Measurements from ENCODE around the gene SHOC2.

The SHOC2 gene

DNA sequence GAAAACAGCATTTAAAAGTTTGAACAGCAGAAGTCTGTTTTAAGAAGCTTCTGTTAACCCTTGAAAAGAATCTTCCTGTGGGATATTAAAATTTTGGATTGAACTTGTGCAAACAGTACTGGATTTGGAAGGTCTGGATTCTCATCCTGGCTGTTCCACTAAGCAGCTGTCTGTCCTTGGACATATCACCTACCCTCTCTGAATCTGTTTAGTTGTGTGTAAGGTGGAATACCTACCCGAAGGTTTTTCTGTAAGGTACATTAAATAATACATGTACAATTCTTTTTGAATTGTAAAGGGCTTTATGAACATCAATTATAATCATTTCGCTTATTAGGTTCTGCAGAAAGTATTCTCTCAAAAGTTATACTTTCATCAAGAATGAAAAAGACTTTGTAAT lies 45.5 kb upstream of the SHOC2 start:
- no peak for DNase-seq (ENCODE audit: low read depth)
- in situ Hi-C loops (cut with HindIII; ENCODE audit: low sequenced_read_pairs): loop anchor here (5.0 kb wide), 1 partner anchor 87 kb away; no protein-coding TSS in a partner anchor
- peak overlapping the region; percentile 86 for H3K4me3 ChIP-seq (ENCODE audit: low read depth, low read length)
- TF ChIP-seq, protein P1, sequence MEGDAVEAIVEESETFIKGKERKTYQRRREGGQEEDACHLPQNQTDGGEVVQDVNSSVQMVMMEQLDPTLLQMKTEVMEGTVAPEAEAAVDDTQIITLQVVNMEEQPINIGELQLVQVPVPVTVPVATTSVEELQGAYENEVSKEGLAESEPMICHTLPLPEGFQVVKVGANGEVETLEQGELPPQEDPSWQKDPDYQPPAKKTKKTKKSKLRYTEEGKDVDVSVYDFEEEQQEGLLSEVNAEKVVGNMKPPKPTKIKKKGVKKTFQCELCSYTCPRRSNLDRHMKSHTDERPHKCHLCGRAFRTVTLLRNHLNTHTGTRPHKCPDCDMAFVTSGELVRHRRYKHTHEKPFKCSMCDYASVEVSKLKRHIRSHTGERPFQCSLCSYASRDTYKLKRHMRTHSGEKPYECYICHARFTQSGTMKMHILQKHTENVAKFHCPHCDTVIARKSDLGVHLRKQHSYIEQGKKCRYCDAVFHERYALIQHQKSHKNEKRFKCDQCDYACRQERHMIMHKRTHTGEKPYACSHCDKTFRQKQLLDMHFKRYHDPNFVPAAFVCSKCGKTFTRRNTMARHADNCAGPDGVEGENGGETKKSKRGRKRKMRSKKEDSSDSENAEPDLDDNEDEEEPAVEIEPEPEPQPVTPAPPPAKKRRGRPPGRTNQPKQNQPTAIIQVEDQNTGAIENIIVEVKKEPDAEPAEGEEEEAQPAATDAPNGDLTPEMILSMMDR (IDR thresholded peaks at IDR 0.05; ENCODE audit: low read depth, low read length, missing control alignments): no peak

DNA sequence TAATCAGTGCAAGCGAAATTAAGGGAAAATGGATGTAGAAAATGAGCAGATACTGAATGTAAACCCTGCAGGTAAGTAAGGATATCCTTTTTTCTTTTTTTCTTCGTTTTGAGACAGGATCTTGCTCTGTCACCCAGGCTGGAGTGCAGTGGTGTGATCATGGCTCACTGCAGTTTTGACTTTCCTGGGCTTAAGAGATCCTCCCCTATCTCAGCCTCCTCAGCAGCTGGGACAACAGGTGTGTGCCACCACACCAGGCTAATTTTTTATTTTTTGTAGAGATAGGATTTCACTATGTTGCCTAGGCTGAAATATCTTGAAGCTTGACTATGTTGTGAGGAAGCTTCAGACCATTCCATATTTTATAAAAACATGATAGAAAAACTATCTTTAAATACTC lies 43.4 kb upstream of the SHOC2 start:
- TF ChIP-seq, protein P1 (IDR thresholded peaks at IDR 0.05; ENCODE audit: low read depth, low read length, missing control alignments): no peak
- in situ Hi-C loops (cut with HindIII; ENCODE audit: low sequenced_read_pairs): loop anchor here (25.0 kb wide), 2 partner anchors 139 to 564 kb away; partner anchors contain the start of gene SMNDC1
- DNase-seq (ENCODE audit: low read depth): no peak
- H3K4me3 ChIP-seq (ENCODE audit: low read depth, low read length): no peak overlapping the region

DNA sequence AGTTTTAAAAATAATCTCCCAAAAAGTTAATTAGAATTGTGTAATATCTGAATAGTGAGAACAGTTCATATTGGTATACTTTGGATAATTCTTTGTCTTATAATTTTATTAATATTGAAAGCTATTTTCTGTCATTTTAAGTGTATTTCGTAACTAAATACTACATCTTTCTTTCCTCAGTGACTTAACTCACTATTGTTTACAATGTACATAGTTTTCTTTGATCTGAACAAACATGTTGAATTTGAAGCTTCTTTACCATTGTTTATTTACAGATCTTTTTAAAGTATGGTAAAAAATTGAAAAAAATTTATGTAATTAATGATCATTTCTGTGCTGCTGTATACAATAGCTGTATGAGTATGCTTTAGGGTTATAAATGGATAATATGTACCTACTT lies 42.6 kb upstream of the SHOC2 start:
- H3K4me3 ChIP-seq (ENCODE audit: low read depth, low read length): no peak overlapping the region
- in situ Hi-C loops (cut with HindIII; ENCODE audit: low sequenced_read_pairs): loop anchor here (25.0 kb wide), 2 partner anchors 139 to 564 kb away; partner anchors contain the start of gene SMNDC1
- TF ChIP-seq, protein P1 (IDR thresholded peaks at IDR 0.05; ENCODE audit: low read depth, low read length, missing control alignments): no peak
- DNase-seq (ENCODE audit: low read depth): no peak

DNA sequence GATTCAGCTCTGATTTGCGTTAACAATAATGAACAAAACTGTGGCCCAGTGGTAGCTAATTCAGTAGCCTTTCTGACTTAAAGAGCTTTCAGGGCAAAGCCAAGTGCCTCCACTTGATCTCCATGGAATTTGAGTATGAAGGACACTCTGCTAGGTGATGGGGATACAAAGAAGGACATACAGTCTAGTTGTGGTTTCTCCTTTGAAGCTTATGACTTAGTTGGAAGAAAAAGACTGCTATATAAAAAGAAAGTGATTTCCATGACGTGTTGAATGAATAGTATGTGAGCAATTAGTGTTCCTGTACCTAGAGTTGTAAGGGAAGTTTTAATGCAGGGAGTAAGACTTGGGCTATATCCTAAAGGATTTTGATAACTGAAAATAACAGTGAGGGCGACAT lies 39.4 kb upstream of the SHOC2 start:
- no peak for DNase-seq (ENCODE audit: low read depth)
- TF ChIP-seq, protein P1 (IDR thresholded peaks at IDR 0.05; ENCODE audit: low read depth, low read length, missing control alignments): no peak
- in situ Hi-C loops (cut with HindIII; ENCODE audit: low sequenced_read_pairs): loop anchor here (25.0 kb wide), 2 partner anchors 143 to 568 kb away; partner anchors contain the start of gene SMNDC1
- no peak overlapping the region for H3K4me3 ChIP-seq (ENCODE audit: low read depth, low read length)

DNA sequence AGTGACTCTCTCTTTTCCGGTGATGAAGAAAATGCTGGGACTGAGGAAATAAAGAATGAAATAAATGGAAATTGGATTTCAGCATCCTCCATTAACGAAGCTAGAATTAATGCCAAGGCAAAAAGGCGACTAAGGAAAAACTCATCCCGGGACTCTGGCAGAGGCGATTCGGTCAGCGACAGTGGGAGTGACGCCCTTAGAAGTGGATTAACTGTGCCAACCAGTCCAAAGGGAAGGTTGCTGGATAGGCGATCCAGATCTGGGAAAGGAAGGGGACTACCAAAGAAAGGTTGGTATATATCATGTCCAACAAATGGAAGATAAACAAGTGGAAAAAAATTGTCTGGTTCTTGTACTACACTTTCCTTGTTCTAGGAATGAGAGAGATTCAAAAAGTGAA lies 38.2 kb upstream of the SHOC2 start:
- no peak for DNase-seq (ENCODE audit: low read depth)
- no peak overlapping the region for H3K4me3 ChIP-seq (ENCODE audit: low read depth, low read length)
- in situ Hi-C loops (cut with HindIII; ENCODE audit: low sequenced_read_pairs): loop anchor here (25.0 kb wide), 2 partner anchors 144 to 569 kb away; partner anchors contain the start of gene SMNDC1
- TF ChIP-seq, protein P1 (IDR thresholded peaks at IDR 0.05; ENCODE audit: low read depth, low read length, missing control alignments): no peak

DNA sequence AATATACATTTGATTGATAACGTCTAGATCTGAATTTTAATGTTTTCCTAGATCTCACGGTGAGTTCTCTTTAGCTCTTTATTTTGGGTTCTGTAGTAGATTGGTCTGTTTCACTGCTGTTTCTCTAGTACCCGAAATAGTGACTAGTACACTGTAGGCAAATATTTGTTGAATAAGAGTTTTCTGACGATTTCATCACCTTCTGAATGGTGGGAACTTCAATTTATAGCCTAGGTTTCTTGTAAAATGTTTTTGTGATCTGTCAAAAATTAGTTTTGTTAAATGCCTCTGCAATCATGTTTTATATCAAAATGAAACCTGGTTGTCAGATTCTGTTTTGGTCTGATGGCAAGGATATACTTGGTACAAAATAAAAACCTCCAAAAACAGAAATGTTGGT lies 37.5 kb upstream of the SHOC2 start:
- no peak for DNase-seq (ENCODE audit: low read depth)
- in situ Hi-C loops (cut with HindIII; ENCODE audit: low sequenced_read_pairs): loop anchor here (25.0 kb wide), 2 partner anchors 145 to 570 kb away; partner anchors contain the start of gene SMNDC1
- H3K4me3 ChIP-seq (ENCODE audit: low read depth, low read length): no peak overlapping the region
- TF ChIP-seq, protein P1 (IDR thresholded peaks at IDR 0.05; ENCODE audit: low read depth, low read length, missing control alignments): no peak

All from astrocyte of the cerebellum (primary cell).